Stimulated activated CD4-positive, alpha-beta T cell treated with anti-CD3 and anti-CD28 coated beads, Interleukin-15, amount 100 ng/mL, for 1 hour (primary cell): ENCODE results near the gene CERS2.

ENCODE experiments used
- DNase-seq, 2 donors: peaks; one replicate each; pipeline ENCODE4 v3.0.0-alpha.2; 2020; ENCODE audit warnings: low read depth in 1 of 2, low spot score in 1 of 2

The CERS2 gene

DNA sequence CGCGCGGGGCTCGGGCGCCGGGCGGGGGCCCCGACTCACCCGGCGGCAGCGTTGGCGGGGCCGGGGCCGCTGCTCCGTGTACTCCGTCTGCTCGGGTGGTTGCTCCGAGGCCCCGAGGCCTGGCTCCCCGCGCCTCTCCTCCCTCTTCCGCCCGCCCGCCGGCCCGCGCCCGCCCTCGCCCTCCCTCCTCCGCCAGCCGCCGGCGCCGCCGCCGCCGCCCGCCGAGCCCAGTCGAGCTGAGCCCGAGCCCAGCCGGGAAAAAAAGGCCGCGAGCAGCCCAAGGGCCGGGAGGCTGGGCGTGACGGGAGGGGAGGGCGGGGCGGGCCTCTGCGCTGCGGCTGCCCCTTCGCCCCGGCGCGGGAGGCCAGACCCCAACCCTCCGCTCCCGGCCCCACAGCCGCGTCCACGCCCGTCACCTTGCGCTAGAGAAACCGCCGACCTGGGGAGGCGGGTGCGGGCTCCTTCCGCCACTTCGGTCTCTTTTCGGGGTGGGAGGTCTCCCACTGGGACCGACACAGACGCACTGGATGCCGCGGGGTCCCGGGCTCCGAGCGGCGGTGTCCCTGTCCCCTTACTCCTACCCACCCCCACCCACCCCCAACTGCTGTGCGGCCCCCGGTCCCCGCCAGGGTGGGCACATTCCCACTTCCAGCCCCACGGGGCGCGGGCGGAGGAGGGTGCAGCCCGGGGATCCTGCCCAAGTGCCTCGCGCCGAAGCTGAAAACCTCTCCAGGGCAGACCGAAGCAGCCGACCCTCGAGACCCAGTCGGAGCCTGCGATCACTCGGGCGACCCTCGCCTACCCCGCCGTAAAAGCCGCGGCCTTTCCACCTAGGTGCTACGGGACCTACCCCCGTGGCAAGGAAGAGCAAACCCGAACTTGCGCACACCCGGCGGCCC lies at the start of gene CERS2:
TSS of gene CERS2 (minus strand) at position 256 of the 899 bp plus-strand sequence. CDS start 5,745 bp downstream, outside the sequence.
- peak; percentile 62 to 63 for DNase-seq

DNA sequence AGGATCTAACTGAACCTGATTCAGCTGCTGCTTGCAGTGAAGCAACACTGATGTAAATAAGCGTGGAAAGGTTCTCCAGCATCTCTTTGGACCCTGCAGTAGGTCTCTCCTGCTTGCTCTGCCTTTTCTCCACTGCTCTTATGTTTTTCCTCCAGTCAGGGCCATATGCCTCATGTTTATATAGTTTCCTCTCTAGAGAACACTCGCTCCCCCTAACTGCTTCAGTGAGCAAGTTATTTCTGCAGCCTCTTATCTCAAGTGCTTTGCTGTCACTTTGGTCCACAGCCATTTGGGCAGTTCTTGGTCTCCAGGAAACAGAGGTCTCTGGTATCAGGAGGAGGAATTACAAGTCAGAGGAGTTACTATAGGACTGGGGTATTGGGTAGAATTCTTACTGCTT lies 38.9 kb upstream of the CERS2 start:
- DNase-seq = no peak

DNA sequence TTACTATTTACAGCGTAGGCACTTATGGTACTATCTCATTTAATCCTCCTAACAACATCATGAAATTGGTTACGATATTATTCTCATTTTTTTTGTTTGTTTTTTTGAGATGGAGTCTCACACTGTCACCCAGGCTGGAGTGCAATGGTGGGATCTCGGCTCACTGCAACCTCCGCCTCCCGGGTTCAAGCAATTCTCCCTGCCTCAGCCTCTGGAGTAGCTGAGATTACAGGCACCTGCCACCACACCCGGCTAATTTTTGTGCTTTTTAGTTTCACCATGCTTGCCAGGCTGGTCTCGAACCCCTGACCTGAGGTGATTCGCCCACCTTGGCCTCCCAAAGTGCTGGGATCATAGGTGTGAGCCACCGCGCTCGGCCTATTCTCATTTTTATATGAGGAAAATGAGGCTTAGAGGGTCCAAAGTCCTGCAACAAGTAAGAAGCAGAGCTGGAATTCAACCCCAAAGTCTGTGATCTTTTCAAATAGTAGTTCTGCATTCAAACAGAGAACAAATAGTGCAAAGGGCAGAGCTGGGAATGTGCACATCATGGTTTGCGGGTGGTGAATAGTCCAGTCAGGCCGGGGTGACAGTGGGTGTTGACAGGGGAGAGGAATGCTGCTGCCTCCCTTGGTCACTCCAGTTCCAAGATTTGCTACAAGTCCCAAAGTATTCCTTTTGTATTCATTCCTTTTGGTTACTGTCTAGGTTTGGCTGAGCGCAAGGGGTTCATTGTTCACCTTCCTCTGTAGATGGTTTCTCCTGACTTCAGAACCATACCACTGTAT lies 38.2 kb upstream of the CERS2 start:
- DNase-seq = no peak

DNA sequence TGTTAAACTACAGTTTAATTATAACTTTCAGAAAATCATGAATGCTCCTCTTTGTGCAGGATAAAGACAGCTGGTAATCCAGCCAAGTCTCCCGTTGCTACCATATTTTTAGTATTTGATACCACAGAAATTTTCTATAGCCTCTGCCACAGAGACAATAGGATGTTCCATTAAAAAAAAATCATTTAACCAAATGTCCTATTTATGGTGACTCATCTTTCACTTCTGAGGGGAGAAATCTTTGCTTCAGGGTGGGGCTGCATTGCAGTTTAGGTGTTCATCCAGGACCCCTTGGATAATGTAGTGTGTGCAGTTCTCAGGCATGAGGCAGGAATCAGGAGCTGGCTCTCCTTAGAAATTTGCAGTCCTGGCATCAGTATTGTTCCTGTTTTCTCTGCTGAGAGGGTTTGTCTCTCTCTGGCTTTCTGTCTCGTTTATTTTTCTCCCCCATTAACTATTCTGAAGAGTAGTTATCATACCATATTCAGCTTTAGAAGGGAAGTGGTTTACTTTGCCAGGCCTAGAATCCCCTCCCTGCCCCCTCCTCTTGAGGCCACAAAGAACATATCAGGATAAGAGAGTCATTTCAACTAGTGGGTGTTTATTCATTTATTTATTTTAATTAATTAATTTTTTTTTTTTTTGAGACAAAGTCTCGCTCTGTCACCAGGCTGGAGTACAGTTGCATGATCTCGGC lies 36.7 kb upstream of the CERS2 start:
- no peak for DNase-seq

DNA sequence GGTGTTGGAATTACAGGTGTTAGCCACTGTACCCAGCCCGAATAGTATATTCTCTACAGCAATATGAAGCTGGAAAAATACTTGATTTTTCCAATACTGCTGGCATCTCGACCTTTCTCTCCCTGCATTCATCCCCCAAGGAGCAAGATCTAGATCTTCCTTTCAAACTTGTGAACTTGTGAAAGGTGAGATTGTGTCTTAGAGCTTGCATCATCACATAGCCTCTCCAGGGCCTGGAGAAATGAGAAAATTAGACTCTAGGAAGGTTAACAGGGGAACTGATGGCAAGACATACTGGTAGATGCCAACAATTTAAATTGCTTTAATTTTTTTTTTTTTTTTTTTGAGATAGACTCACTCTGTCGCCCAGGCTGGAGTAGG lies 35.7 kb upstream of the CERS2 start:
- DNase-seq = no peak

GRCh38 chr1:151009674-151010345 lies 35.2 kb upstream of the CERS2 start:
- no peak for DNase-seq

- no peak for DNase-seq
Measured at GRCh38 chr1:151009206-151009587, 34.6 kb upstream of the CERS2 start.

DNA sequence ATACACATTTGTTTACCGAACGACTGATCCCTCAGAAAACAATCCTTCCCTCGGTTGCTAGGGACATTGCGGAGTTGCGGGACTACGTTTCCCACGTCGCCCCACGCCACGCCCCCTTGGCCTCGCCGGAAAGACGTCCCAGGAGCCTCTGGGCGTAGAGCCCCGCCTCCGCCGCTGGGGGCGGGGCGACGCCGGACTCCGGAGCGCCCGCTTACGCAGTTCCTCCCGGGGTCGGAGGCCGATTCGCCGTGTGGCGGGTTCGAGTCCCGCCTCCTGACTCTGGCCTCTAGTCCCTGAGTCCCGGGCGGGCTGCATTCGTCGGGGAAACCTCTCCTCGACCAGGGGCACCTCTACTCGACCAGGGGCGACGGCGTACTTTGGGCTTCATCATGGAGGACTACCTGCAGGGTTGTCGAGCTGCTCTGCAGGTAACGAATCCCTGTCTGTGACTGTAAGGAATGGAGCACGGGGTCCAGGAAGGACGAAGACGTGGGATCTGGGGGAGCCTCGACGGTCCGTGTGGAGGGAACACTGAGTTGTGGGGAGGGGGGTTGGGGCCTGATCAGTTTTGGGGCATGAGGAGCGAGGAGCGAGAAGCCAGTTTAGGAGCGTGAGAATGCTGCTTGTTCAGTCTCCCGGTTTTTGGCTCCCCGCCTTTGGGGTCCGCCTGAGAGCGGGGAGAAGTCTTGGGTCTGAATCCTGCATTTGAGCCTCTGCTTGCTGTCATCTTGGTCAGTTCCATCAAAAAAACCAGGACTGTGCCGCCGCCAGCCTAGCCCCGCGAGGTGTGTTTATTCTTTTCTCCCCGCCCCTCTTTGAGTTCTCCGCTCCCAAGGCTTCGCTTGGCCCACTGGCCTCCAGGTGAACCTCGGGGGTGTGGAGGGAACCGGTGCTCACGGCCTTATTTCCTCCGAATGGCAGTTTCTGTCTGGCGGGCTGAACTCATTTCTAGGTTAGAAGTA lies 33.9 kb upstream of the CERS2 start, which contains the start of gene PRUNE1:
TSS of gene PRUNE1 (plus strand) at position 206 of the 962 bp plus-strand sequence. CDS start at position 390, 184 bp downstream.
- DNase-seq = peak; percentile 92 to 96

DNA sequence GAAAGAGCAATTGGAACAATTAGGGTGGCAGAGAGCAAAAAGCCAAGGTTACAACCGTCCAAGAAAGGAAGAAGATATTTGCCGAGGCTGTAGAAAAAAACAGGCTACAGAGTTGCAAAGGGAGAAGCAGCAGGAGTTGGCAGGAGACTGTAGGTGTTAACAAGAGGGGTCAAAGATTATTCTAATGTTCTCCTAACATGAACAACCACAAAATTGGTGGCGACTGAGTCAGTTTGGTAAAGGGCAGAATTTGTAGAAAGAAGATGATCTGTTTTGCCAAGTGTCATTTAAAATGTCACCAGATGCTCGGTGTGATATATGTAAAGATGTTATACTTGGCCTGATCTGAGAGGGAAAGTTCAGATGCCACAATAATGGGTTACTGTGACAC lies 33.2 kb upstream of the CERS2 start:
- DNase-seq = no peak

DNA sequence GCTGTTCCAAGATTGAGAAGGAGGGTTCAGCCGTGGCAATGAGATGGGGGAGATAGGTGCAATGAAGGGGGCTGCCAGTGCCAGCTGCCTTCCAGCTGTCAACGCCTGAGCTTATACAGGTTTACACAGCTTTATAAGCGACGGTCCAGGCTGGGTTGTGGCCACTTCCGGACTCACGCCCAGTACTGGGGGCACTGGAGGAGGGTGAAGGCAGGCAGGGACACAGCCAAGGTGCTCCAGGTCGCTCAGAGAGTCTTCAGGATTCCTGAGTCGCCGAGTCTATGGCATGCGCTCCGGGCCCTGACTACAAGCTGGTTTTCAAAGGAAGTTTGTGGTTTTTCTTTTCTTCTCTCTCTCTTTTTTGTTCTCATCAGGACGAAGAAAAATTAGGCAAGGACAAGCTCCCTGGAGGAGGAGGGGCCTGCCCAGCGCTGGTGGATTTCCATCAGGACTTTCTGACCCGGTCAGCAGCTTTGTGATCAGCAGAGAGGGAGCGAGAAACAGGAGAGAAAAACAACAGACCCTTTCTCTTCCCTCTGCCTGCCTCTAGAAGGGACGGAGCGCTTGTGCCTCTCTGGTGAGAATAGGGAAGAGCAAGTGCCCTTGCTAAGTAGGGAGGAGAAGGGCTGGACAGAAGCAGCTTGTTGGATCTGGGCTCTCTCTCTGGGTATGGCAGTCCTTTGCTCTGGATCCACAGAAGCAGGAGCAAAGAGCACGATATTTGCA lies 31.9 kb upstream of the CERS2 start, which contains the start of gene MINDY1:
TSS of gene MINDY1 (minus strand) at position 576 of the 726 bp plus-strand sequence. CDS start 4,285 bp downstream, outside the sequence.
- DNase-seq = no peak

- no peak for DNase-seq
Measured at GRCh38 chr1:151005729-151006319, 31.2 kb upstream of the CERS2 start.

DNA sequence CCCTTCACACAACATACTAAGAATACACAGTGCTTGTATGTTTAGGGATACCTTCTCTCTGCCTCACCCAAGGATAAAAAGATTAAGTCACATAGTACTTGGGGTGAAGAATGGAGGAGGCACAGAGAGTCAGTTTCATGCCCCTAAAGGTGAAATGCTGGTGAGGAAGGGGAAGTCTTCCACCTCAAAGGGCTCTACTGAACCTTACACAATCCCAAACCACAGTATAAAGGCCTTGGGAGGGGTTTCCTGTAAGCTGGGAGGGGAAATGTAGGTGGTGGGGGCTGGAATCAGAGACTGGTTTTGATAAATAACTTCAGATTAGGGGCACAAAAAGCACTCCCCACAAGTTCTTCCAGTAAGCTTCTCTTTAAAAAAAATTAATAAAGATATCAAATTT lies 28.5 kb upstream of the CERS2 start:
- DNase-seq = no peak

DNA sequence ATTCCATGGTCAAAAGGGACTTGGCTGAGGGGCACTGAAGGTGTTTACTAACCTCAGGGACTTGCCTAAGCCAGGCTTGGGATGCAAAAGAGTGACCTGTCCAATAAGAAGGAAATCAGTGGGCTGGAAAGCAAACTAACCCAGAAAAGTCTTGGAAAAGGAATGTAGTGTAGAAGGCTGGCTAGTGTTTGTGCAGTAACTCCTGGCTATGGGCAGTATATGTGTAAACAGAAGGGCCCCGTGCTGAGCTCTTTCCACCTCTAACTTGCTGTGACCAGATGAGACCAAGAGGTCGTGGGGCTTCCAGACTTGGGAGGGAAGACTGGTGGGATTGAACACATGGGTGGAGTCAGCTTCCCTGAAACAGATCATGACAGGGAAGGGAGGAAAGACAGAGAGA lies 28.0 kb upstream of the CERS2 start:
- no peak for DNase-seq

GRCh38 chr1:151002051-151002450 lies 27.4 kb upstream of the CERS2 start:
- no peak for DNase-seq

DNA sequence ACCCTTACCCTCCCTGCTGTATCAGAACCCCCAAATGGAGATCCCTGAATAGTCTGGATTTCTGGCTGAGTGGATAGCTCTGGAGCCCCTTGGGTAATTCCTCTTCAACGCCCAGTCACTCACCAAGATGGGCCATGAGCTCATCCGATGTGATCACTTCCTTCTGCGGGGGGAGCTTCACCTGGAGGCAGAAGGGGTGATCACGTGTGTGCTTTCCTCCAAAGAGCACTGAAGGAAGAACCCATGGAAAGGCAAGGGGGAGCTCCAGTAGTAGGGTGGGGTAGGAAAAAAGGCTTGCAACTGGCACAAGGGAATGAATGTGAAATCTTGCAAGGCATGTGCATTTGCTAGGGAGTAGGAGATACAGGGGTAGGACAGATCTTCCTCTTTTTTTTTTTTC lies 27.0 kb upstream of the CERS2 start:
- DNase-seq = no peak

- DNase-seq = no peak
Measured at GRCh38 chr1:151000408-151000807, 25.8 kb upstream of the CERS2 start.

- no peak for DNase-seq
Measured at GRCh38 chr1:150999926-151000325, 25.3 kb upstream of the CERS2 start.

GRCh38 chr1:150999051-150999674 lies 24.5 kb upstream of the CERS2 start:
- DNase-seq = no peak
